A673 (cell line): Measurements from ENCODE around the gene U2SURP.

Source experiments
- EZH2 ChIP-seq: fragments of 200-600 bp; sonication (generic); IDR thresholded peaks from 2 replicates; pipeline ENCODE4 v1.6.1; 2017; ENCODE audit warnings: borderline replicate concordance, low read depth, mild to moderate bottlenecking, mixed read lengths, antibody characterized with exemption, low read length; ENCODE audit not compliant: poor library complexity, severe bottlenecking
- TF ChIP-seq, protein P1 (sequence below): fragments of 300-800, 200-600 bp; sonication (generic); conservative IDR thresholded peaks from 2 replicates; pipeline ENCODE4 v1.5.1; 2017; ENCODE audit warnings: low read depth, mild to moderate bottlenecking, antibody characterized with exemption, low read length, moderate library complexity, mixed read lengths

DNA sequence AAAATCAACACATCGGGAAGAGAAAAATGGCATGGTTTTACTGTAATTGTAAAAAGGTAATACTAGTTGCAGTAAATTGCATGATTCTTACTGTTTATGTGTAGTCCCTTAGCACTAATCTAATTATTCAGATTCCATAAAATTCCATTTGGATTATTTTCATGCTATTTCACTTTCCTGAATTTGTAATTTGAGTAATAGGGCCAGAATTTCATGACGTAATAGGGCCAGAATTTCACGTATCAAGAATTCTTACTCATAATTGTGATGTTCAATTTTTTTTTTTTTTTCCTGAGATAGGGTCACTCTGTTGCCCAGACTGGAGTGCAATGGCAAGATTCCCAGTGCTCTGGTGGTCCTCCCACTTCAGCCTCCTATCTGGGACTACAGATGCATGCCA lies 2.9 kb upstream of the U2SURP start:
- TF ChIP-seq, protein P1, sequence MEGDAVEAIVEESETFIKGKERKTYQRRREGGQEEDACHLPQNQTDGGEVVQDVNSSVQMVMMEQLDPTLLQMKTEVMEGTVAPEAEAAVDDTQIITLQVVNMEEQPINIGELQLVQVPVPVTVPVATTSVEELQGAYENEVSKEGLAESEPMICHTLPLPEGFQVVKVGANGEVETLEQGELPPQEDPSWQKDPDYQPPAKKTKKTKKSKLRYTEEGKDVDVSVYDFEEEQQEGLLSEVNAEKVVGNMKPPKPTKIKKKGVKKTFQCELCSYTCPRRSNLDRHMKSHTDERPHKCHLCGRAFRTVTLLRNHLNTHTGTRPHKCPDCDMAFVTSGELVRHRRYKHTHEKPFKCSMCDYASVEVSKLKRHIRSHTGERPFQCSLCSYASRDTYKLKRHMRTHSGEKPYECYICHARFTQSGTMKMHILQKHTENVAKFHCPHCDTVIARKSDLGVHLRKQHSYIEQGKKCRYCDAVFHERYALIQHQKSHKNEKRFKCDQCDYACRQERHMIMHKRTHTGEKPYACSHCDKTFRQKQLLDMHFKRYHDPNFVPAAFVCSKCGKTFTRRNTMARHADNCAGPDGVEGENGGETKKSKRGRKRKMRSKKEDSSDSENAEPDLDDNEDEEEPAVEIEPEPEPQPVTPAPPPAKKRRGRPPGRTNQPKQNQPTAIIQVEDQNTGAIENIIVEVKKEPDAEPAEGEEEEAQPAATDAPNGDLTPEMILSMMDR, result no peak
- TF ChIP-seq EZH2, result no peak
